NCI-H1417 treated with DMSO at 0.1 percent for 48 hours (cell line): Measurements from ENCODE around the gene PIAS1.

Experiments
- DNase-seq: peaks from one replicate; lab custom pipeline; 2025; lab: John Stamatoyannopoulos, UW

PIAS1 gene

GRCh38 chr15:68062946-68063465 is 8.9 kb downstream of the PIAS1 start:
- DNase-seq, result no peak

- no peak for DNase-seq
Observed at GRCh38 chr15:68063606-68064005, 9.5 kb downstream of the PIAS1 start.

- no peak for DNase-seq
Observed at GRCh38 chr15:68073576-68074288, 19.6 kb downstream of the PIAS1 start.

- no peak for DNase-seq
Observed at GRCh38 chr15:68075764-68076385, 21.8 kb downstream of the PIAS1 start.

GRCh38 chr15:68078365-68078764 is 24.2 kb downstream of the PIAS1 start:
- DNase-seq, result no peak

GRCh38 chr15:68080334-68080733 is 26.2 kb downstream of the PIAS1 start:
- no peak for DNase-seq

GRCh38 chr15:68080783-68081182 is 26.7 kb downstream of the PIAS1 start:
- DNase-seq, result no peak

- DNase-seq, result no peak
Observed at GRCh38 chr15:68081869-68082505, 27.9 kb downstream of the PIAS1 start.

- DNase-seq, result no peak
Observed at GRCh38 chr15:68082735-68083134, 28.6 kb downstream of the PIAS1 start.

GRCh38 chr15:68083463-68083862 is 29.3 kb downstream of the PIAS1 start:
- DNase-seq, result no peak

GRCh38 chr15:68085052-68085451 is 30.9 kb downstream of the PIAS1 start:
- no peak for DNase-seq

GRCh38 chr15:68091743-68092142 is 37.6 kb downstream of the PIAS1 start:
- no peak for DNase-seq

GRCh38 chr15:68096099-68096498 is 42.0 kb downstream of the PIAS1 start:
- DNase-seq, result no peak

GRCh38 chr15:68097029-68097428 is 42.9 kb downstream of the PIAS1 start:
- no peak for DNase-seq

- no peak for DNase-seq
Observed at GRCh38 chr15:68098465-68098864, 44.4 kb downstream of the PIAS1 start.

- no peak for DNase-seq
Observed at GRCh38 chr15:68100194-68100593, 46.1 kb downstream of the PIAS1 start.

GRCh38 chr15:68103603-68104002 is 49.5 kb downstream of the PIAS1 start:
- DNase-seq, result no peak

- no peak for DNase-seq
Observed at GRCh38 chr15:68106656-68107055, 52.5 kb downstream of the PIAS1 start.

- DNase-seq, result no peak
Observed at GRCh38 chr15:68107142-68107541, 53.0 kb downstream of the PIAS1 start.

- no peak for DNase-seq
Observed at GRCh38 chr15:68112706-68113105, 58.6 kb downstream of the PIAS1 start.

GRCh38 chr15:68113273-68113672 is 59.2 kb downstream of the PIAS1 start:
- no peak for DNase-seq

GRCh38 chr15:68113751-68114150 is 59.6 kb downstream of the PIAS1 start:
- no peak for DNase-seq

- no peak for DNase-seq
Observed at GRCh38 chr15:68114356-68114755, 60.2 kb downstream of the PIAS1 start.
